GM12891 (cell line): ENCODE results near the gene TRAPPC3.
A peak's percentile ranks its signal among the peaks of the same experiment; 100 is the strongest.

Experiments used
- DNase-seq: peaks from one replicate; pipeline ENCODE4 v3.0.0; 2011; ENCODE audit warnings: low spot score; ENCODE audit not compliant: insufficient read length
- FAIRE-seq: peaks from 2 replicates; lab custom pipeline; 2011; peaks lifted over from hg19 to GRCh38; lab: Jason Lieb, UNC
- PAX5 ChIP-seq: IDR thresholded peaks from 2 replicates; pipeline ENCODE4 v1.6.1; 2011; ENCODE audit warnings: low read length, moderate library complexity, mild to moderate bottlenecking; ENCODE audit not compliant: insufficient read depth, severe bottlenecking
- POLR2A ChIP-seq: IDR thresholded peaks from 2 replicates; pipeline ENCODE4 v1.6.1; 2011; ENCODE audit warnings: low read depth, low read length, control low read depth
- POLR2AphosphoS5 ChIP-seq: IDR thresholded peaks from 2 replicates; pipeline ENCODE4 v1.6.1; 2011; ENCODE audit warnings: low read depth, low read length, control low read depth
- POU2F2 ChIP-seq: IDR thresholded peaks from 2 replicates; pipeline ENCODE4 v1.6.1; 2011; ENCODE audit warnings: low read depth, mild to moderate bottlenecking, control low read depth, low read length, moderate library complexity
- SPI1 ChIP-seq: IDR thresholded peaks from 2 replicates; pipeline ENCODE4 v1.6.1; 2011; ENCODE audit warnings: low read depth, low read length, control low read depth
- TAF1 ChIP-seq: IDR thresholded peaks from 2 replicates; pipeline ENCODE4 v1.6.1; 2011; ENCODE audit warnings: low read depth, low read length, control low read depth

The TRAPPC3 gene

DNA sequence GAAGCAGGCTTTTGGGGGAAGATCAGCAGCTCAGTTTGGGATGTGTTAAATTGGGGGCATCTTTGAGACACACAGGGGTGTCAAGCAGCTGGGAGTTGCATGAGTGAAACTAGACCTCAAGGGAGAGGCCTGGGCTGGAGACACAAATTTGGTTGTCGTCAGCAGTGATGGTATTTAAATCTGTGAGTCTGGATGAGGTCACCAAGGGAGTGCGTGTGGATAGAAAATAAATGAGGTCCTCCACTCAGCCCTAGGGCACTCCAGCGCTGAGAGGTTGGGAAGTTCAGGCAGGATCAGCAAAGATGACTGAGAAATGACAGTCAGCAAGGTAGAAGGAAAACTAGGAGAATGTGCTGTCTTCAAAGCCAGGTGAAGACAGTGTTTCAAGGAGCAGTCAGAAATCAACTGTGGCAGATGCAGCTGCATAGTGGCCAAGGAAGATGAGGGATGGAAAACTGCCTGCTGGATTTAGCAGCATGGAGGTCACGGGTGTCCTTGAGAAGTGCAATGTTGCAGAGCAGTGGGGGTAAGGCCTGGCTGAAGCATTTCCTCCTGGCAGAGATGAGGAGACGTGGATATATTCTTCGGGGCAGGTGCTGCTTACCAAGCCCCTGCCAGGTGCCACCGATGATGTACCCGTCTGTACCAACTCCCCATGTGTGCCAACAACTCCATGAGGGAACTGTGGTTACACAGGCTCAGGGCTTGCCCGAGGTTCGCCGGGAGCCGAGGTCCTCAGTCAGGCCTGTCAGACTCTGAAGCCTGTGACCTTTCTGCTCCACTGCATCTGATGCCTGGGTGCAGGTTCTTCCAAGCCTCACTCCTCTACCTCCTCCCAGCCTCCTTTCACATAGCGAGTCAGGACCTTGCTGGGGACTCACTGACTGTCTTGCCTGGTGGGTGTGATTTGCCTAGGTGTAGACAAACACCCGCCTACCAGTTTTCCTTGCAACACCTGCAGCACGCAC, 17.9 kb upstream of the TRAPPC3 start:
- TF ChIP-seq SPI1 (no peak), POU2F2 (0 out of 2 replicates have a peak, but pooled peaks have one; percentile 40), POLR2A (peak; percentile 29; the same call in 1 of the 2 replicates)
- DNase-seq = no peak
- FAIRE-seq = peak; percentile 76

DNA sequence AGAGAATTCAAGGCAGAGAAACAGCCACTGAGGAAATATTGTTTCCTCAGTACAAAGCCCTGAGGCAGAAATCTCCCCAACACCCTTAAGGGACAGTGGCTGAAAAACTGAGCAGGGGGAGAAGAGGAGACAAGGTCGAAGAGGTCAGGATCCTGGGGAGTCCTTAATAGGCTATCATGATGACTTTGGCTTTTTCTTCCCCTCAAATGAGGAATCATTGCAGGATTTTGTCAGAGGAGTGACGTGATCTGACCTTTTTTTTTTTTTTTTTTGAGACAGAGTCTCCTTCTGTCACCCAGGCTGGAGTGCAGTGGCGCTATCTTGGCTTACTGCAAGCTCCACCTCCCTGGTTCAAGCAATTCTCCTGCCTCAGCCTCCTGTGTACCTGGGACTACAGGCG, 16.9 kb upstream of the TRAPPC3 start:
- DNase-seq = no peak
- no peak for FAIRE-seq
- TF ChIP-seq PAX5 (no peak), SPI1 (no peak), TAF1 (no peak), POLR2A (no peak), POLR2AphosphoS5 (no peak), POU2F2 (no peak)

DNA sequence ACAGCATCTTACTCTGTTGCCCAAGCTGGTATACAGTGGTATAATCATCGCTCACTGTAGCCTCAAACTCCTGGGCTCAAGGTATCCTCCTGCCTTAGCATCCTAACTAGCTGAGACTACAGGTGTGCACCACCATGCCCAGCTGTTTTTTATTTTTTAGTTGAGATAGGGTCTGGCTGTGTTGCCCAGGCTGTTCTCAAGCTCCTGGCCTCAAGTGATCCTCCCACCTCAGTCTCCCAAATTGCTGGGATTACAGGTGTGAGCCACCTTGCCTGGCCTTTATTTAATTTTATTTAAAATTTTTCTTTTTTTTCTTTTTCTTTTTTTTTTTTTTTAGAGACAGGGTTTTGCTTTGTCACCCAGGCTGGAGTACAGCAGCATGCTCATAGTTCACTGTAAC, 15.9 kb upstream of the TRAPPC3 start:
- FAIRE-seq (no peak), DNase-seq (no peak)

GRCh38 chr1:36164361-36164760, 15.1 kb upstream of the TRAPPC3 start:
- DNase-seq (no peak), FAIRE-seq (no peak)
- TF ChIP-seq POLR2AphosphoS5 (no peak), SPI1 (no peak; the same call in 1 of the 2 replicates), PAX5 (no peak), POLR2A (no peak), POU2F2 (no peak), TAF1 (no peak)

More for the DNA sequence above, 15.9 kb upstream of the TRAPPC3 start:
- no peak for TF ChIP-seq SPI1

- no peak for DNase-seq
- TF ChIP-seq SPI1 = no peak
- TF ChIP-seq POLR2A = no peak
- TF ChIP-seq PAX5 = no peak
- FAIRE-seq = no peak
These were observed 14.1 kb upstream of the TRAPPC3 start for GRCh38 chr1:36163426-36163825.

- FAIRE-seq (no peak), DNase-seq (no peak)
- TF ChIP-seq POLR2A (no peak), POU2F2 (no peak), TAF1 (no peak), POLR2AphosphoS5 (no peak), PAX5 (no peak), SPI1 (no peak)
These were observed 13.5 kb upstream of the TRAPPC3 start for GRCh38 chr1:36162680-36163239.

DNA sequence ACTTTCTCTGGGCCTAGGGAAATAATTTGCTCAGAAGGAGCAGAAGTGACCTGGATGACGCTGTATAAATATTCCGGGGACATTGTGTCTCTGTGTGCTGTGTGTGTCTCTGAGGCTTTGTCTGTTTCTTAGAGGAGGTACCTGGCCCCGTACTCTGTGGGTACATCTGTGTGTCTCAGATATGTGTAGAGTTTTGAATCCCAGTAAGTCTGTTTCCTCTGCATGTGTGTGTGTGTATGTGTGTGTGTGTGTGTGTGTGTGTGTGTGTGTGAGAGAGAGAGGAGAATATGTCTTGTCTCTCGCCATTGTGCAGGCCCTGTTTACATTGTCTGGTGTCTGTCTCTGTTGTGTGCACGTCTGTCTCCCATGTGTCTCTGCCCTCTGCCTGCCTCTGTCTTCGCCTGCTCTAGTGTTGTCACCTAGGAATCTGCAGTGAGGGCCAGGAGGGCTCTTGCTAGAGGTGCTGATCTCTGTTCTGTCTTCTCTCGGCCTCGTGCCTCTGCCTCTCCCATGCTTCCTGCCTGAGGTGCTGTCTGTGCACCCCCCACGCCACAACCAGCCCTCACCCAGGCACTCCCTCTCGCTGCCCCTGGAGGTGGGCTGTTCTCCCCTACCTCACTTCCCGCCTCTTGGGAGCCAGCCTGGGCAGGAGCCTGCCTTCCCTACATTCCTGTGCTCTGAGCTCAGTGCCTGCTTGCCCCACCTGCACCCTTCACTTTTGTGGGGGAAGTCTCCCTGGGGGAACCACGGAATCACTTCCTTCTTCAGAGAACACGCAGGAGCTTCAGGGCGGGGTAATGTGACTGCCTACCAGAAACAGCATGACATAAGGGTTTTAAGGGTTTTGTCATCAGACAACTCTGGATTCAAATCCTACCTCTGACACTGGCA, 12.6 kb upstream of the TRAPPC3 start:
- FAIRE-seq (peak; percentile 74), DNase-seq (no peak)
- TF ChIP-seq TAF1 (no peak; the same call in 1 of the 2 replicates), POLR2AphosphoS5 (peak; percentile 40; the same call in 1 of the 2 replicates), POU2F2 (peak; percentile 15), POLR2A (no peak), PAX5 (no peak), SPI1 (peak; percentile 86)

GRCh38 chr1:36160949-36161485, 11.7 kb upstream of the TRAPPC3 start:
- DNase-seq (no peak), FAIRE-seq (peak; percentile 86)
- TF ChIP-seq POLR2AphosphoS5 (peak; percentile 84), POLR2A (peak; percentile 83), PAX5 (no peak), TAF1 (peak; percentile 93), SPI1 (peak; percentile 90), POU2F2 (no peak; the same call in none of the 2 replicates)

DNA sequence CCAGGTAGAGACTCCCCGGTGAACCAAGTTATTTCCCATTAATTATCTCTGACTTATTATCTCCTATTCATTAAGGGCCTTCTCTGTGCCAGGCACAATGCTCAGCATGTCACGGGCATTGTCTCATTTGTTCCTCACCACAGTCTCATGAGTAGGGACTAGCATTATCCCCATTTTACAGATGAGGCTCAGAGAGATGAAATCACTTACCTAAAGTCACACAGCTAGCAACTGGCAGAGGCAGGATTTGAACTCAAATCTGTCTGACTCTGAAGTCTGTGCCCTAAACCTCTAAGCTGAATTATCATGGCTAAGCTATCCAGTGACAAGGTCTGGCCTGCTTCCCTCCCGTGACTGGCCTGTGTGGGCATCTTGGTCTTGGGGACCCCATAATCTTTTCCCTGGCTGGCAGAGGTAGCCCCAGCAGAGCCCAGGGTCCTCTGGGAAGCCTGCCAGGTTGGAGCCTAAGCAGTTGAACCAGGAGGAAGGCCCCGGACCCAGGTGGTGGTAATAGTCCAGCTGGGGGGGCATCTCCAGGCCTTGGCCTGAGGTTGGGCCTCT, 11.2 kb upstream of the TRAPPC3 start:
- TF ChIP-seq PAX5 (no peak), POU2F2 (no peak), POLR2A (no peak), POLR2AphosphoS5 (no peak), SPI1 (no peak), TAF1 (no peak)
- no peak for DNase-seq
- FAIRE-seq = no peak
